PC-3 (cell line): ENCODE results near the gene DRGX.

ENCODE experiments used
- EZH2 ChIP-seq: fragments of 300-600 bp; sonication (generic); IDR thresholded peaks from one replicate; pipeline ENCODE4 v1.6.1; 2017; ENCODE audit warnings: antibody characterized with exemption, mild to moderate bottlenecking, low read length; ENCODE audit not compliant: unreplicated experiment
- EZH2phosphoT487 ChIP-seq: fragments of 300-600 bp; sonication (generic); IDR thresholded peaks from 2 replicates; pipeline ENCODE4 v1.6.1; 2018; ENCODE audit warnings: mild to moderate bottlenecking, antibody characterized with exemption, low read length, borderline replicate concordance
- TF ChIP-seq, protein P1 (sequence below): fragments of 300-600 bp; sonication (generic); conservative IDR thresholded peaks from 2 replicates; pipeline ENCODE4 v1.5.1; 2017; ENCODE audit warnings: antibody characterized with exemption, low read depth, mild to moderate bottlenecking, low read length

- TF ChIP-seq, protein P1, sequence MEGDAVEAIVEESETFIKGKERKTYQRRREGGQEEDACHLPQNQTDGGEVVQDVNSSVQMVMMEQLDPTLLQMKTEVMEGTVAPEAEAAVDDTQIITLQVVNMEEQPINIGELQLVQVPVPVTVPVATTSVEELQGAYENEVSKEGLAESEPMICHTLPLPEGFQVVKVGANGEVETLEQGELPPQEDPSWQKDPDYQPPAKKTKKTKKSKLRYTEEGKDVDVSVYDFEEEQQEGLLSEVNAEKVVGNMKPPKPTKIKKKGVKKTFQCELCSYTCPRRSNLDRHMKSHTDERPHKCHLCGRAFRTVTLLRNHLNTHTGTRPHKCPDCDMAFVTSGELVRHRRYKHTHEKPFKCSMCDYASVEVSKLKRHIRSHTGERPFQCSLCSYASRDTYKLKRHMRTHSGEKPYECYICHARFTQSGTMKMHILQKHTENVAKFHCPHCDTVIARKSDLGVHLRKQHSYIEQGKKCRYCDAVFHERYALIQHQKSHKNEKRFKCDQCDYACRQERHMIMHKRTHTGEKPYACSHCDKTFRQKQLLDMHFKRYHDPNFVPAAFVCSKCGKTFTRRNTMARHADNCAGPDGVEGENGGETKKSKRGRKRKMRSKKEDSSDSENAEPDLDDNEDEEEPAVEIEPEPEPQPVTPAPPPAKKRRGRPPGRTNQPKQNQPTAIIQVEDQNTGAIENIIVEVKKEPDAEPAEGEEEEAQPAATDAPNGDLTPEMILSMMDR = no peak
- TF ChIP-seq EZH2 (no peak), EZH2phosphoT487 (no peak)
Observed at GRCh38 chr10:49417311-49418052, 21.6 kb upstream of the DRGX start.
